Activated CD4-positive, CD25-positive, alpha-beta regulatory T cell treated with anti-CD3 and anti-CD28 coated beads, Interleukin-2, amount 50 U/mL, for 24 hours (primary cell): ENCODE results near the gene ARHGAP45.

Experiments
- ATAC-seq, 2 donors: fragments of 150-1000 bp; cut with Tn5 transposase; one replicate each; pipeline ENCODE4 v1.10.0; 2021; ENCODE audit warnings: mild to moderate bottlenecking in 1 of 2, moderate library complexity in 1 of 2

The ARHGAP45 gene

DNA sequence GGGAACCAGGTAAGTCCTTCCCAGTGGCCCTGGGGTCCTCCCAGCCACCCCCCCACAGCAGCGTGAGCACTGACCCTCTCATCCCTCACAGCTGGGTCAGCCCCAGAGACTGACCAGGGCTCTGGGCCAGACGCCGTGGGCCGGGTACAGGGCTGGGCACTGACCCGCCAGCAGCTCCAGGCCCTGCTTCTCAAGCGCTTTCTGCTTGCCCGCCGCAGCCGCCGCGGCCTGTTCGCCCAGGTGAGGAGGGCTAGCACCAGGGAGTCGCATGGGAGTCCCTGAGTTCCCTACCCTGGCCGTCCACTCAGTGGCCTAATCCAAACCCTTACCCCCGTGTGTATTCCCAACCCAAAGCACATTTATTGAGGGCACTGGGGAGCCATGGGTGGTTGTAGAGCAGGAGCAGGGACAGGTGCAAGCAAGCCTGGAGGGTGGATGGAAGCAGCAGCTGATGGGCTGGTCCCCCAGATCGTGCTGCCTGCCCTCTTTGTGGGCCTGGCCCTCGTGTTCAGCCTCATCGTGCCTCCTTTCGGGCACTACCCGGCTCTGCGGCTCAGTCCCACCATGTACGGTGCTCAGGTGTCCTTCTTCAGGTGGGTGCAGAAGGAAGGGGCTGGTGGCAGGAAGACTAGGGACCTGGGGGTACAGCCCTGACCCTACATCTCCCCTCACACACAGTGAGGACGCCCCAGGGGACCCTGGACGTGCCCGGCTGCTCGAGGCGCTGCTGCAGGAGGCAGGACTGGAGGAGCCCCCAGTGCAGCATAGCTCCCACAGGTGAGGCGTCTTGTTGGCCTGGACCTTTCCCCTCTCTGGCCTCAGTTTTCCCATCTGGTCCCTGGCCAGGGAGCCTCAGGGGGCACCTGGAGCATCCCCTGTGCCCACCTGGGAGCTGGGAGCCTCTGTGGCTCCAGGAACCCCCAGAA, 12.6 kb upstream of the ARHGAP45 start:
- no peak for ATAC-seq

GRCh38 chr19:1055028-1055425, 11.9 kb upstream of the ARHGAP45 start:
- no peak for ATAC-seq

DNA sequence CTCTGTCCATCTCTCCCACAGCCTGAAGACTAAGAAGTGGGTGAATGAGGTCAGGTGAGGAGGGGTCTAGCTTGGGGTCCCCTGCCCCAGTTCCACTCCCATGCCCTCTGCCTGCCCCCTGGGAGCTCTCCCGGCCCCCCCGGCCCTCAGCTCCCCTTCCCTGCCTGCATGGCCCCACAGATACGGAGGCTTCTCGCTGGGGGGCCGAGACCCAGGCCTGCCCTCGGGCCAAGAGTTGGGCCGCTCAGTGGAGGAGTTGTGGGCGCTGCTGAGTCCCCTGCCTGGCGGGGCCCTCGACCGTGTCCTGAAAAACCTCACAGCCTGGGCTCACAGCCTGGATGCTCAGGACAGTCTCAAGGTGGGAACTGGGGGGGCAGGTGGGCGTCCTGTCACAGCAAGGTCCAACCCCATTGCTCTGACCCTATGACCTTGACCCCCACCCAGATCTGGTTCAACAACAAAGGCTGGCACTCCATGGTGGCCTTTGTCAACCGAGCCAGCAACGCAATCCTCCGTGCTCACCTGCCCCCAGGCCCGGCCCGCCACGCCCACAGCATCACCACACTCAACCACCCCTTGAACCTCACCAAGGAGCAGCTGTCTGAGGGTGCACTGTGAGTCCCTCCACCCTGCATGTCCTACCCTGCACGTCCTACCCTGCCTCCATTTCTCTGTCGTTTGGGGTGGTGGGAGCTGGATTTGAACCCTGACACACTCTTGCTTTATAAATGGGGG, 10.9 kb upstream of the ARHGAP45 start:
- ATAC-seq = no peak

GRCh38 chr19:1057176-1057855, 9.7 kb upstream of the ARHGAP45 start:
- ATAC-seq = peak; percentile 69 to 92

GRCh38 chr19:1058112-1058511, 8.9 kb upstream of the ARHGAP45 start:
- no peak for ATAC-seq

DNA sequence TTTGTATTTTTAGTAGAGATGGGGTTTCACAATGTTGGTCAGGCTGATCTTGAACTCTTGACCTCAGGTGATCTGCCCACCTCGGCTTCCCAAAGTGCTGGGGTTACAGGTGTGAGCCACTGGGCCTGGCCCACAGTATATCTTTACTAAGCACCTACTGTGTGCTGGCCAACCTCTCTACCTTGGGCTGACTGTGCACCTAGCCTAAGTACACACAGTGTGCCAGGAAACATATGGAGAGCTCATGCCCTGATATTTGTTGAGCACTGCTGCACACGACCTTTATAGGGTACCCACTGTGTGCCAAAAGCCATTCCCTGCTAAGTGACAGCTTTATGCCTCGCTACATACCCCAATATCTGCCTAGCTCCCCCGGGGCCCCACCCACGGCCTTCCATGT, 6.3 kb upstream of the ARHGAP45 start:
- ATAC-seq = no peak

DNA sequence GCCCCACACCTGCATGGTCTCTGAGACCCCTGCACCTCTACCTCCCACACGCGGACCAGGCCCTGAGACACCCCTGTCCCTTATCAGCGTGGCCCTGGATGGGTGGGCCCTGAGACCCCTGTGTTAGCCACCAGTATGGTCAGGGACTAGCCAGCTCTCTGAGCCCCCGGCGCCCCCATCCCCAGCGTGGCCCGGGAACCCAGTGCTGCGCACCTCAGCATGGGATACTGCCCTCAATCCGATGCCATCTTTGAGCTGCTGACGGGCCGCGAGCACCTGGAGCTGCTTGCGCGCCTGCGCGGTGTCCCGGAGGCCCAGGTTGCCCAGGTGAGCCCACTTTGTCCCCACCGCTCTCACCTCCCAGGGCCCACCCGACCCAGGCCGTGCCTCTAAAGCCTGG, 5.0 kb upstream of the ARHGAP45 start:
- ATAC-seq = no peak

DNA sequence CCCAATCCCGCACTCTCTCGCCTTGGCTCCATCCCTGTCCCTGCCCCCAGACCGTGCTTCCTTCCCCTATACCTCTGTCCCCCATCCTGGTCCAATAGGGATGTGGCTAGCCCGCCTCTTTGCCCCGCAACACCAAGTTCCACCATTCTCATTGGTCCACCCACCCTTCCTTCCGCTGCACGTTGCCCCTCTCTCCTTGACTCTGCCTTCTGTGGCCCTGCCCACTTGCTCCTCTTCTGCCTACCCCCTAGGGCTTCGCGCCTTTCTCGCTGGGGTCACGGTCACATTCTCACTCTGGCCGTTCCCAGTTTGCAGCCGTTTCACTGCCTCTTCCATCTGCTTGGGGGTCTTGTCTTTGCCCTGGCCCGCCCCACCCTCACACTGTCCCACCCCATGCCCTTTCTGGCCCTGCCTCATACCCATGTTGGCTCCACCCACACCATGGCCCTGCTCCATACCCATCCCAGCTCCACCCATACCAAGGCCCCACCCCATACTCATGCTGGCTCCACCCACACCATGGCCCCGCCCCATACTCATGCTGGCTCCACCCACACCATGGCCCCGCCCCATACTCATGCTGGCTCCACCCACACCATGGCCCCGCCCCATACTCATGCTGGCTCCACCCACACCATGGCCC, 4.5 kb upstream of the ARHGAP45 start:
- ATAC-seq = no peak

DNA sequence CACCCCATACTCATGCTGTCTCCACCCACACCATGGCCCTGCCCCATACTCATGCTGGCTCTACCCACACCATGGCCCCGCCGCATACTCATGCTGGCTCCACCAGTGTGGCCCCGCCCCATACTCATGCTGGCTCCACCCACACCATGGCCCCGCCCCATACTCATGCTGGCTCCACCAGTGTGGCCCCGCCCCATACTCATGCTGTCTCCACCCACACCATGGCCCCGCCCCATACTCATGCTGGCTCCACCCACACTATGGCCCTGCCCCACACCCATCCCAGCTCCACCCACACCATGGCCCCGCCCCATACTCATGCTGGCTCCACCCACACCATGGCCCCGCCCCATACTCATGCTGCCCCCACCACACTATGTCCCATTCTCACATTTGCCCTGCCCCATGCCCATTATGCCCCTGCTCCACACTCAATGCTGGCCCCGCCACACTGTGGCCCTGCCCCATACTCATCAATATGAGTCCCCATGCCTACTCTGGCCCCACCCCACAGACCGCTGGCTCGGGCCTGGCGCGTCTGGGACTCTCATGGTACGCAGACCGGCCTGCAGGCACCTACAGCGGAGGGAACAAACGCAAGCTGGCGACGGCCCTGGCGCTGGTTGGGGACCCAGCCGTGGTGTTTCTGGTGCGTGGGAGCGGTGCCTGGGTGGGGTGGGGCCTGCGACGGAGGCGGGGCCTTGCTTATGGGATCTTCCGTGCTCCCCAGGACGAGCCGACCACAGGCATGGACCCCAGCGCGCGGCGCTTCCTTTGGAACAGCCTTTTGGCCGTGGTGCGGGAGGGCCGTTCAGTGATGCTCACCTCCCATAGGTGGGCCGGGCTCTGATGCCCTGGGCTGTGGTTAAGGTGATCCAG, 3.7 kb upstream of the ARHGAP45 start:
- ATAC-seq = no peak

GRCh38 chr19:1063909-1064660, 2.9 kb upstream of the ARHGAP45 start:
- no peak for ATAC-seq

DNA sequence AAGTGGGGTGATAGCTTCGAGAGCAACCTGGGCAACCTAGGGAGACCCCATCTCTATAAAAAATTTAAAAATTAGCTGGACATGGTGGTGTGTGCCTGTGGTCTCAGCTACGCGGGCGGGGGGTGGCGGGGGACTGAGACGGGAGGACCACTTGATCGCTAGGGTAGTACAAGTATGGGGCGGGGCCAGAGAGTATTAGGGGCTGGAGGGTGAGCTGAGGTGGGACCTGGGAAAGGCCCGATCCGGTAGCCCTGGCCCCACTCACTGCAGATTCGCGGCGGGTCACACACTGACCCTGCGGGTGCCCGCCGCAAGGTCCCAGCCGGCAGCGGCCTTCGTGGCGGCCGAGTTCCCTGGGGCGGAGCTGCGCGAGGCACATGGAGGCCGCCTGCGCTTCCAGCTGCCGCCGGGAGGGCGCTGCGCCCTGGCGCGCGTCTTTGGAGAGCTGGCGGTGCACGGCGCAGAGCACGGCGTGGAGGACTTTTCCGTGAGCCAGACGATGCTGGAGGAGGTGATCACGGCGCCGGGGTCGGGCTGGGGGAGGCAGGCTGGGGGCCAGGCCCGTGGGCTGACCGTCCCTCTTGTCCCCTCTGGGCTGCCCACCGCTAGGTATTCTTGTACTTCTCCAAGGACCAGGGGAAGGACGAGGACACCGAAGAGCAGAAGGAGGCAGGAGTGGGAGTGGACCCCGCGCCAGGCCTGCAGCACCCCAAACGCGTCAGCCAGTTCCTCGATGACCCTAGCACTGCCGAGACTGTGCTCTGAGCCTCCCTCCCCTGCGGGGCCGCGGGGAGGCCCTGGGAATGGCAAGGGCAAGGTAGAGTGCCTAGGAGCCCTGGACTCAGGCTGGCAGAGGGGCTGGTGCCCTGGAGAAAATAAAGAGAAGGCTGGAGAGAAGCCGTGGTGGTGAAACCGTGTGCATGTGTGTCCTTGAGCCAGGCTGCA, 2.0 kb upstream of the ARHGAP45 start:
- ATAC-seq = peak; percentile 48 to 59

DNA sequence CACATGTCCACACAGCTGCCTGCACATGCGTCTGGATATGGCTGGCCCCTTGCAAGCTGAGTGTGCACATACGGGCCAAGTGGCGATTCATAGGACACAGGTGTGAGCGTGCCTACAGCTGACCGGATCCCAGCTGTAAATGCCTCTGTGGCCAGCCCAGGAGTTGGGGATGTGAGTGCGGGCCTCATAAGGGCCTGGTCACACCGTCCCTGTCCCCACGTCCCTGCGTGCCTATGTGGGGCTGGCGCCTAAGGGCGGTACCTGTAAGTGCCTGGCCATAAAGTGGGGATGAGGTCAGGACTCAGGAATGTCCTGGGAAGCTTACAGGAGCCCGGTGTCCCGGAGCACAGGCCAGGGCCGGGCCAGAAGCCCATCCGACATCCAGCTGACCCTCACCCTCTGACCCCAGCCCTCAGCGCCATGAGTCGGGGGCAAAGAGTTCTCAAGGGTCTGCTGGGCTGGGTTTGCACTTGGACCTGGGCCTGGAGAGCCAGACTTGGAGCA, 1.3 kb upstream of the ARHGAP45 start:
- no peak for ATAC-seq

DNA sequence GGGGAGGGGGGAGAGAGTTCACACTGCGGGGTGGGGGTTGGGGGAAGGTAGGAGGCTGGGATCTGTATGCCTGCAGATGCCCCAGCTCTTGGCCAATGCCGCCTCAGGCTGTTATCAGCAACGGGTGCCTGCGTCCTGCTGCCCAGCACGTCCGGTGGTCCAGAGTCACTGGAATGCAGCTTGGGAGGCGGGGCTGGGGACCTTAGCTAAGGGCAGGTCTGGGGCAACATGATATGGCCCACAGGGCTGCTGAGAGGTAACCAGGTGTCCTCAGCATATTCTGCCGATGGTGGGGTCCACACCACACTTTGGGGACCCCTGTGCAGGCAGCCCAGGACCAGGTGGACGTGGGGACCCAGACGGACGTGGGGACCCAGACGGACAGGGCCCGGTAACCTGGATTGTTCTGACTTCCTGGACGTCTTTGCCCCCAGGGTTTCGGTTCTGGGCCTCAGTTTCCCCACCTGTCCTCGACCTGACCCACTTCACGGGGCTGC, 668 bp upstream of the ARHGAP45 start:
- no peak for ATAC-seq

- peak; percentile 27 to 50 for ATAC-seq
Measured at GRCh38 chr19:1067341-1067957, 482 bp downstream of the ARHGAP45 start.

DNA sequence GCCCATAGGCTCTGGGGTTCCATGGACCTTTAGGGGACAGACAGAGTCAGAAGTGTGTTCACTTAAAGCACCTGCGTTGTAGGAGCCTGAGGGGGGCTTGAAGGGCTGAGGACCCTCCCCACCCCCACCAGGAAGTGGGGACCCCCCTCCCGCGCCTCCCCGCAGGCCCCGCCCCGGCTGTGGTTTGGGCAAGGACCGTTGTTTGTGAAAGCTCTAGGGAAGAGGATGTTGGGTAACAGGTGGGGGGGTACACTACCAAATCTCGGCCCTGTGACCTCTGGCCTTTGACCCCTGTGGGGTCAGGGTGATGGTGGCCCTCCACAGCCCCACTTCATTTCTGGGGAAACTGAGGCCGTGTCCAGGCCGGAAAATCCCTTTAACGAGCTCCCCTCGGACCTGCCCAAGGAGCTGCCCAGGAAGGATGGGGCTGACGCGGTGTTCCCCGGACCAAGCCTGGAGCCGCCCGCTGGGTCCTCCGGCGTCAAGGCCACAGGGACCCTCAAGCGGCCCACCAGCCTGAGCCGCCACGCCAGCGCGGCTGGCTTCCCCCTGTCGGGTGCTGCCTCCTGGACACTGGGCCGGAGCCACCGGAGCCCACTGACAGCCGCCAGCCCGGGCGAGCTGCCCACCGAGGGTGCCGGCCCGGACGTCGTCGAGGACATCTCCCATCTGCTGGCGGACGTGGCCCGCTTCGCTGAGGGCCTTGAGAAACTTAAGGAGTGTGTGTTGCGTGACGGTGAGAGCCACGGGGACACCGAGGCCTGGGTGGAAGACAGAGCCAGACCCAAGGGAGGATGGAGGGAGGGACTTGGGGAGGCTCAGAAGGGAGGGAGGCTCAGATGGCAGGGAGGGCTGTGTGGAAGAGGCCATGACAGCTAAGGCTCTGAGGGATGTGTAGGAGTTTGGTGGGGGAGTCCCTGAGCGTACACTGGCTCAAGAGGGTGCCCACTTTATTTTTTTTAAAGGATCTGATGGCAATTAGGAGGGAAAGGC, 1.3 kb downstream of the ARHGAP45 start:
- ATAC-seq = no peak

DNA sequence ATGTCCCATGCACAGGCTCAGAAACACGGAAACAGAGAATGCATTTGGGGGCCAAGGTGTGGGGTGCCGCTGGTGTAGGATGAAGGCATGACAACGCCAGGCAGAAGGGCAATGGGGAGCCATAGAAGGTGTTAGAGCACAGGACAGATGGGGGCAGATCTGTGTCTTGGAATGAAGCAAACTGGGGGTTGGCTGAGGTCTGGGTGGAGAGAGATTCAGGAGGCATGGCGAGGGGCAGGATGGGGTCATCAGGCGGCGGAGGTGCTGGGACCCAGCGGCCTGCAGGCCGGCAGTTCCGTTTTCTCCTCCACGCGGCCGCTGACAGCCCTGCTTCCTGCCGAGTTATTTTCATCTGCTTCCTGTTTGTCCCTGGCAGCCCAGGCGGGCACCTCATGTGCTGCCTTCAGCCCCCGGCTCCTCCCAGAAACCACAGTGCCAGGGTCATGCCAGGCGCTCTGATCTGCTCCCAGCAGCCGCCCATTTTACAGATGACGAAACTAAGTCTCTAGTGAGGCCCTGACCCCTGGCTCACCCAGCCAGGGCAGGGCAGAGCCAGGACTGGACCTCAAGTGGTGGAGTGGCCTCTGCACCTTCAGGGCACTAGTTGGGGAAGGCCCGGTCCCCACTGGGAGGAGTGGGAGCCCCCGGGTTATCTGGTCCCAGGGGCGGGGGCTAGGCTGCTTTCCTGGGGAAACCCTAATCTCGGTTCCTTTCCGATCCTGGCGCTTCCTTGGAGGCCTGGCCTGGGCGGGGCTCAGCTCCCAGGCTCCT, 2.2 kb downstream of the ARHGAP45 start:
- peak; percentile 10 to 22 for ATAC-seq

DNA sequence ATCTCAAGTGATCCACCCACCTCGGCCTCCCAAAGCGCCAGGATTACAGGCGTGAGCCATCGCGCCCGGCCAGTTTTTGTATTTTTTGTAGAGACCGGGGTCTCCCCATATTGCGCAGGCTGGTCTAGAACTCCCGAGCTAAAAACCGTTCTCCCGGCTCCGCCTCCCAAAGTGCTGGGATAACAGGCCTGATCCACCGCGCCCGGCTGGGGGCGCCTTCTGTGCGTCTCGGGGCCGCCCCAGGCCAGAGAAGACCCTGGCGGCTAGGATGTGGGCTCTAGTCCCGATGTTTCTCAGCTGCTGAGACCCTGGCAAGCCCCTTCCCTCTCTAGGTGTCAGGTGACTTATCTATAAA, 3.6 kb downstream of the ARHGAP45 start:
- no peak for ATAC-seq
